Ovary (tissue), 9 donors: ENCODE data around the gene COP1. TPM values are rescaled to one million over a fixed set of nuclear protein-coding genes. Genes with fewer than 3 reads are reported as not detected.
"Not testable (repeated sequence)": the region's sequence is repeated elsewhere in the genome, so short reads cannot be mapped to it uniquely, and the experiment has no call there.

Experiments used
- DNase-seq, 5 donors: peaks; one replicate each; pipeline ENCODE4 v3.0.0-alpha.2; 2019 to 2020
- H3K27ac ChIP-seq, 2 donors: fragments of 200-600 bp; one replicate each; pipeline versions ENCODE4 v1.5.1 to v1.8.0; 2019 to 2022
- H3K27me3 ChIP-seq: fragments of 200-600 bp; one replicate; pipeline ENCODE4 v1.8.0; 2022
- H3K36me3 ChIP-seq: fragments of 200-600 bp; sonication (generic); one replicate; pipeline ENCODE4 v1.5.1; 2019
- H3K4me1 ChIP-seq: one replicate; pipeline ENCODE4 v1.8.1; 2013; ENCODE audit warnings: mild to moderate bottlenecking, moderate library complexity; ENCODE audit not compliant: insufficient read depth
- H3K4me3 ChIP-seq: fragments of 200-600 bp; sonication (generic); one replicate; pipeline ENCODE4 v1.5.1; 2017
- H3K9me3 ChIP-seq, 2 donors: fragments of 200-600 bp in 1 of 2; sonication (generic) in 1 of 2; one replicate each; pipeline versions ENCODE4 v1.5.1 to v1.8.1; 2013 to 2019; ENCODE audit warnings: mild to moderate bottlenecking in 1 of 2, moderate library complexity in 1 of 2
- CTCF ChIP-seq, 3 donors: fragments of 450-650 bp in 2 of 3; fragments of 200-600 bp in 1 of 3; IDR thresholded peaks; one replicate each; pipeline versions ENCODE4 v1.5.1 to v1.8.0; 2016 to 2022; ENCODE audit warnings: antibody characterized with exemption in 3 of 3, mild to moderate bottlenecking in 1 of 3
- EP300 ChIP-seq: sonication (generic); formaldehyde crosslinking; IDR thresholded peaks from one replicate; pipeline ENCODE4 v1.6.1; 2017; ENCODE audit warnings: antibody characterized with exemption
- POLR2A ChIP-seq: fragments of 450-650 bp; IDR thresholded peaks from one replicate; pipeline ENCODE4 v1.6.1; 2017; ENCODE audit warnings: antibody characterized with exemption, mild to moderate bottlenecking, moderate library complexity
- WGBS, 3 donors: extraction: QIAGEN DNeasy Blood & Tissue Kit in 1 of 3; methylation state at CpG; one replicate each; pipeline versions ENCODE4 v1.1.5 to v1.1.7; 2013 to 2017; 5-methylcytosine and 5-hydroxymethylcytosine counted together
- intact Hi-C, 4 donors: fragments of 100-400 bp; cut with DNase I; formaldehyde crosslinking; loops; one replicate each; pipeline versions ENCODE4 v1.11.0 to v1.15.1; 2022 to 2023
- polyA plus RNA-seq, 2 donors: library from polyadenylated mRNA; stranded (reverse); fragments of 200-250 nt in 1 of 2; fragments of 350-450 nt in 1 of 2; fragmentation: Illumina TruSeq in 1 of 2; extraction: RNeasy Lipid Tissue Mini Kit (QIAGEN cat#74804) in 1 of 2; gene quantifications; one replicate each; pipeline ENCODE4 v1.2.3, GENCODE V29; 2013 to 2014
- total RNA-seq, 7 donors: library from RNA; depleted of rRNA in 2 of 7; stranded (reverse); fragments of >200 nt in 2 of 7; fragmentation: NEBNext Ultra II Directional in 3 of 7; extraction: Animal tissue kit (Norgen Biotek cat#: 25700) in 3 of 7; gene quantifications; one replicate each; pipeline versions ENCODE4 v1.1.0 to v1.2.4, GENCODE V29; 2016 to 2023
- donor health status: DM: no; HTN: no; CAD: no; lungs with moderate emphysema.
- donor health status: DM: no; HTN: no; CAD: no.
- donor health status: Bipolar disorder and iron deficiency.
- donor health status: DM: yes; HTN: yes; CAD: no.
- donor health status: DM: no; HTN: no; CAD: no.
- donor health status: DM: yes; HTN: yes; CAD: no.

Gene COP1
- total and polyA plus RNA-seq, 9 donors: 20.4 to 46.1 (median 29.0) TPM

- no peak overlapping the region for H3K4me3 ChIP-seq
- intact Hi-C loops: no loop called here
- TF ChIP-seq EP300: no peak
- no peak for TF ChIP-seq POLR2A
- no peak for TF ChIP-seq CTCF (IDR thresholded peaks at IDR 0.05)
- no peak for DNase-seq
- no peaks in the 10 kb centered on the region for H3K4me1 ChIP-seq
- no peaks in the 10 kb centered on the region for H3K9me3 ChIP-seq
- 68 to 78% (median 75%) methylated on average over 2 of the region's 2 CpGs for WGBS, 3 donors
- H3K36me3 ChIP-seq: no peaks in the 10 kb centered on the region
- peaks cover 4% of the 10 kb centered on the region for H3K27me3 ChIP-seq
- H3K27ac ChIP-seq: no peak overlapping the region
These were observed 34.4 kb upstream of the COP1 start for GRCh38 chr1:176241385-176242015.

- H3K4me3 ChIP-seq, H3K4me1 ChIP-seq, H3K27me3 ChIP-seq, H3K27ac ChIP-seq, H3K9me3 ChIP-seq, intact Hi-C loops, DNase-seq, H3K36me3 ChIP-seq: not testable (repeated sequence)
- WGBS, 3 donors: 81 to 85% (median 84%) methylated on average over 3 of the region's 3 CpGs
These were observed 26.6 kb upstream of the COP1 start for GRCh38 chr1:176233657-176234056.

GRCh38 chr1:176227579-176227978 is 20.5 kb upstream of the COP1 start:
- no peaks in the 10 kb centered on the region for H3K9me3 ChIP-seq
- no peaks in the 10 kb centered on the region for H3K27me3 ChIP-seq
- TF ChIP-seq EP300: no peak
- no peak for TF ChIP-seq POLR2A
- TF ChIP-seq CTCF (IDR thresholded peaks at IDR 0.05): no peak
- WGBS, 3 donors: 61 to 73% (median 68%) methylated on average over 3 of the region's 3 CpGs
- H3K36me3 ChIP-seq: no peaks in the 10 kb centered on the region
- no peak overlapping the region for H3K27ac ChIP-seq
- H3K4me3 ChIP-seq: no peak overlapping the region
- no peak for DNase-seq
- intact Hi-C loops: no loop called here
- no peaks in the 10 kb centered on the region for H3K4me1 ChIP-seq

GRCh38 chr1:176225911-176226310 is 18.8 kb upstream of the COP1 start:
- Histone ChIP-seq H3K9me3 (no peaks in the 10 kb centered on the region), H3K27me3 (no peaks in the 10 kb centered on the region), H3K4me1 (no peaks in the 10 kb centered on the region), H3K36me3 (no peaks in the 10 kb centered on the region), H3K4me3 (no peak overlapping the region), H3K27ac (no peak overlapping the region)
- TF ChIP-seq POLR2A (no peak), CTCF (IDR thresholded peaks at IDR 0.05) (no peak), EP300 (no peak)
- DNase-seq: no peak
- 54 to 59% (median 54%) methylated on average over 2 of the region's 2 CpGs for WGBS, 3 donors
- intact Hi-C loops: no loop called here

- no peak for DNase-seq
- H3K36me3 ChIP-seq: no peaks in the 10 kb centered on the region
- H3K9me3 ChIP-seq: no peaks in the 10 kb centered on the region
- TF ChIP-seq EP300 (no peak), POLR2A (no peak), CTCF (IDR thresholded peaks at IDR 0.05) (no peak)
- intact Hi-C loops: no loop called here
- WGBS, 3 donors: 64 to 70% (median 68%) methylated on average over 1 of the region's 1 CpG
- H3K27ac ChIP-seq: no peak overlapping the region
- no peaks in the 10 kb centered on the region for H3K27me3 ChIP-seq
- no peak overlapping the region for H3K4me3 ChIP-seq
- no peaks in the 10 kb centered on the region for H3K4me1 ChIP-seq
These were observed 18.4 kb upstream of the COP1 start for GRCh38 chr1:176225479-176225875.
